HG02981 (cell line): ENCODE data around the gene NR6A1.

Experiments
- ATAC-seq: cut with Tn5 transposase; IDR thresholded peaks from one replicate; pipeline ENCODE4 v1.9.1; 2021; ENCODE audit warnings: mild to moderate bottlenecking, moderate library complexity; ENCODE audit not compliant: unreplicated experiment

NR6A1 gene

DNA sequence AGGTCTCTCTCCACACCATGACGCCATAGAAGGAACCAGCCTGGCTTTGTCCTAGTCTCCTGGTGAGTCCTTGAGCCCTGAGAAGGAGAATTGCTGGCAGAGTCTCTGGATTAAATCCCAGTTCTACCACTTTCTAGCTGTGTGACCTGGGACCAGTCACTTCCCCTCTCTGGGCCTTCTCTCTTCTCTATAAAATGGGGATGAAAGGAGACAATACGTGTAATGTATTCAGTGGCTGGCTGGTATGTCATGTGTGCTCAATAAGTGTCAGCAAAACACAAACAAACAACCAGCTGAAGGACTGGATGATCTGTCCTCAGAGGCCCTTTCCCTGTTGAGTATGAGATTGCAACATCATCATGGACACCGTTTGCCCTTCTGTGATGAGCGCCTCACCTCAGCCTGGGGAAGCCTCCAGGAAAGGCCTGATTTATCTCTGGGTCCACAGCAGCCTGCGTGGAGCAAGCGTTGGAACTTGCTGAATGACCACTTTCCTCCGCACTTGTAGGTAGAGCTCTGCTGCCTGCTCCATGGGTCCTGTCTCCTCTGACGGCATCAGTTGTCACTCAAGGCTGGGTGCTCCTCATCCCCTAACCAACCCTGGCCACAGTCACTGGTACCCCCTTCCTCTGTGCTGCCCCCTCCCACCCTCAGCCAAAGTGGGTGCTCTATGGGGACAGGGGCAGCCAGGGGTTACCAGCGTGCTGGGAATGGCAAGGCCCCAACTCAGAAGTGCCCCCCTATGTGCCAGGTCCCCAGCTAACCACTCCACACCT, 260.3 kb downstream of the NR6A1 start:
- ATAC-seq: no peak

- ATAC-seq: no peak
These were observed 263.2 kb downstream of the NR6A1 start for GRCh38 chr9:124507880-124508423.

GRCh38 chr9:124506931-124507879, 263.9 kb downstream of the NR6A1 start, which contains the start of gene NR5A1:
TSS of gene NR5A1 (minus strand) at chr9:124507399. CDS start at chr9:124503395, 4,004 bp downstream.
- ATAC-seq: no peak

DNA sequence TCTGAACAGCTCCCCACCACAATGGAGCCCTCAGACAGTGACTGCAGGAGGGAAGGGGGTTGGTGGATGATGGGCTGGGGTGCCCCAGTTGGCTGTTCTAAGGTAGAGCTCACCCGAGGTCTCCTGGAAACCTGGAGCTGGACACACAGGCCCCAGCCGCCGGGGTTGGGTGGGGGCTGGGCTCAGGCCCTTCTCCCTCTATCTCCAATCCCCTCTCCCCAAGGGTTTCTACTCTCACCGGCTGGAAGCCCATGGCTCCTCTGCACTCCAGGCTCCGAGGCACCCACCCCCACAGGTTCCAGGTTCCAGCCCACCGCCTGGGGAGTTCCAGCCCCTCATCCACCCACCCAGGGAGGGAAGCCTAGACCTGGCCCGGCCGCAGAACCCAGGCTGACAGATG, 264.7 kb downstream of the NR6A1 start:
- no peak for ATAC-seq

GRCh38 chr9:124505901-124506346, 265.2 kb downstream of the NR6A1 start:
- ATAC-seq: no peak

DNA sequence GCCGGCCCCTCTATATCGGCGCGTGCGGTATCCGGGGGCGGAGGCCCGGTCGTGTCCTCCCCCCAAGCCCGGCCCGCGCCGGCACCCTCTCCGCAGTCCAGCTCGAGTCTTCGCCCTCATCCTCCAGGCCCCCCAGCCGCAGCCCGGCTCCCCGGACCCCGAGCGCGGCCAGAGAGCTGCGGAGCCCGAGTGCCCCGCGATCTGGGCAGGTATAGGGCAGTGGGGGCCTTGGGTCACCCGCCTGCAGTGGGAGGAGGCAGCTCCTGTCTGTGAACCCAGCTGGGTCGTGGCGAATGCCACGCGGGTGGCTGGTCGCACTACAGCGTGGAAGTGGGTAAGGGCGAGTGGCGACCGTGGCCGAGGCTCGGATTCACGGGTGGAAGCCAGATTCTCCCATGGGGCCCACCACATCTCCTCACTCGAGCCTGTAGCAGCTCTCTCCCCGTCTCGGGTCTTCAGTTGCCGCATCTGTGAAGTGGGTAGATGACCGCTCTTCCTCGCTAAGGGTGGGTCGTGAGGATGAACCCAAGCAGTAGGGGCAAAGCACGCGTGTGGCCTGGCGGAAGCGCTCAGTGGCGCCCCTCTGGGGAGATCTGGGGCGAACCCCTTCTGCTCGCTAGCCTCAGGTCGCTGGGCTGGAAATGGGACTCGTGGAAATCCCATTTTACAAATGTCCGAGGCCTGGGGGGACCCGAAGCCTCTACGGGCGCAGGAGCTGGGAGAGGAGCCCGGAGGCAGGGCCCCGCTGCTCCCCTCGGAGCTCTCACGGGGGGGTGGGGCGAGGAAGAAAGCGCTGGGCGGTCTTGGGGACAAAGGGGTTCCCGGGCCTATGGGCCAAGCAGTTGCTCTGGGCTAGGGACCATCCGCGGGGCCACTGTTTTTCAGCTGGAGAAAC, 265.9 kb downstream of the NR6A1 start:
- ATAC-seq: no peak

- ATAC-seq: no peak
These were observed 266.5 kb downstream of the NR6A1 start for GRCh38 chr9:124504530-124505005.

GRCh38 chr9:124503713-124504529, 267.2 kb downstream of the NR6A1 start:
- no peak for ATAC-seq

GRCh38 chr9:124502711-124503702, 268.1 kb downstream of the NR6A1 start:
- ATAC-seq: no peak

DNA sequence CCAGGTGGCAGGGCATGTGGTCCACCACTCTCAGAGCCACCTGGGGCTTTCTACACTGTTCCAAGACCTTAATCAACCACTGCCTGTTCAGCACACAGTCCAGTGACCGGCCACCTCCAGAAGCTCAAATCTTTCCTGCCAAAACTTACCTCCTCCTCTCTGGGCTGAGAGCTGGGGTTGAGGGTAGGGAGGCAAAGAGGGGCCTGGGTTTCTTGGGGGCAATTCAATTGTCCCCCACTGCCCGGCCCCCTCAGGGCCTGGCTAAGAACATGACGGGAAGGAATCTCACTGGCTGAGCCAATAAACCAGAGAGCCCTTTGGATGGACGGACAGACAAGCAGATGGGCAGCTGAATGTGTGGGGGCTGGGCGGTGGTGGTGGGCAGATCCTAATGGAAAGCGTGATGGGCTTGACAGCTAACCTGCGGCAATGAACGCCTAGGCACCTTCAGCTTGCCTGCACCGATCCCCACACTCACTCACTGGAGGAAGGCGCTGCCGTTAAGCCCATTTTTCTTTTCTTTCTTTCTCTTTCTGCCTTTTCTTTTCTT, 269.3 kb downstream of the NR6A1 start:
- ATAC-seq: no peak

- no peak for ATAC-seq
These were observed 270.1 kb downstream of the NR6A1 start for GRCh38 chr9:124500796-124501611.

- ATAC-seq: no peak
These were observed 270.9 kb downstream of the NR6A1 start for GRCh38 chr9:124500028-124500795.

GRCh38 chr9:124499216-124499615, 271.9 kb downstream of the NR6A1 start:
- ATAC-seq: no peak

DNA sequence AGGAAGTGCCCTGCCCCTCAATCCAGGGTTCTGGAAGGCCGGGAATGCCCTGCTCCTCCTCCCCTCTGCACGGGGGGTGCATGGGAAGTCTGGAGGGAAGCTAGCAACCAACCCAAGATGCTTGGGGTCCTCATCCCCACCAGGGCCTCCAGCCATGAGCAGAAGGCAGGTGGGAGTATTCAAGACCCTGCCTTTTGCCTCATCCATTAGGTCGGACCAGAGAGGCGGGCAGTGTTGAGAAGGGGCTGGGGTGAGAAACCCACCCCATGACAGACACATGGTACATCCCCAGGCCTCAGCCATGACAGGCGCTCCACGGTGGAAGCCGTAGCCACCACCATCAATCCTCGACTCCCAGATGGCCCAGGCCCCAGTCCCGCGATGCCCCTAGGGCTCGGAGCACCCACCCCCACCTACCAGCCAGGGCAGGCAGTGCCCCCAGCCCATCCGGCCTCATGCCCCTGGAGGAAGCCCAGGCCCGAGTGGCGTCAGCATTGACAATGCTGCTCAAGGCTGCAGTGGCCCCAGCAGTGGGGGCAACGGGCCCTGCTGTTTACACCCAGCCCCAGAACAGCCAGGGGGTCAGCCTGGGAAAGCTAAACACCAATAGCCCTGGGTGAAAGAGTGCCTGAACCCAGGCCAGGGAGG, 272.5 kb downstream of the NR6A1 start:
- no peak for ATAC-seq

GRCh38 chr9:124498040-124498439, 273.1 kb downstream of the NR6A1 start:
- ATAC-seq: no peak

GRCh38 chr9:124497441-124497840, 273.7 kb downstream of the NR6A1 start:
- ATAC-seq: no peak
